Measurements from ENCODE around the gene MAST4. TPM values are rescaled to one million over a fixed set of nuclear protein-coding genes. Genes with fewer than 3 reads are reported as not detected.

The MAST4 gene
- total RNA-seq, 1 donor from 2014 or later: 20.9 TPM

GRCh38 chr5:66987949-66988838, 392.0 kb downstream of the MAST4 start:
- peak; percentile 34 for DNase-seq (ENCODE audit: low spot score)

DNA sequence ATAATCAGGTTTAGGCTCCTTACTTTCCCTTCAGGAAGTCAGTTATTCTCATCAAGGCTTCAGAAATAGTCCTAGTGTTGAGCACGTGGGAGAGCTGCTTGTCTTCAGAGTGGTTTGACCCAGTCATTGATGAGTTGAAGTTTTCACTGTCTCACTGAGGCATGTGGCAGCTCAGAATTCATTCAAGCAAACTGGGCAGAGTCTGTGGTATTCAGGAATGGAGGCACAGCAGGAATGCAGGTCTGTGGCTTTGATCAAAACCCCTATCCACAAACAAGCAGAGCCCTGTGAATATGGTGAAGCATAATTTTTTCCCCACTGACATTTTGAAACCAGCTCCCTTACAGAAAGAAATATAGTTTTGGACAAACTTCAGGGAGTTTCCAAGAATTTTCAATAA, 393.1 kb downstream of the MAST4 start:
- peak; percentile 42 for DNase-seq (ENCODE audit: low spot score)

- DNase-seq (ENCODE audit: low spot score): peak; percentile 44
These were observed 393.6 kb downstream of the MAST4 start for GRCh38 chr5:66989781-66990180.

GRCh38 chr5:66991746-66992145, 395.6 kb downstream of the MAST4 start:
- DNase-seq (ENCODE audit: low spot score): no peak

GRCh38 chr5:66992547-66992946, 396.4 kb downstream of the MAST4 start:
- DNase-seq (ENCODE audit: low spot score): no peak

- DNase-seq (ENCODE audit: low spot score): no peak
These were observed 397.3 kb downstream of the MAST4 start for GRCh38 chr5:66993448-66993847.

DNA sequence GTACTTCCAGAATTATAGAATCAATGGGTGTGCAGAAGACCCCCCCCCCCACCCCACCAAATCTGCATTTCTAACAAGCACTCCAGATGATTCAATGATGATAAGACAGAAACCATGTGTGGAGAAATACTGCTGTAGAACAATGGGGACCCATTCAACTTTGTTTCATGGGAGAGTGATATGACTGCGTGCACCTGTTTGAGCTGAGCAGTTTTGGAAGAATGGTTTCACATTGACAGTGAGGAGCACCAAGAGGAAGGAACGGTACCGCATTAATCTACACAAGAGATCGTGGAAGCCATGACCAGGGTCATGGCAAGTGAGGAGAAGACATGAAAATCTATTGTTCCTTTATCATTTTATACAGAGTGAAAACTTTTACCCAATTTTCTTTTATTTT, 397.7 kb downstream of the MAST4 start:
- DNase-seq (ENCODE audit: low spot score): no peak

- no peak for DNase-seq (ENCODE audit: low spot score)
These were observed 398.6 kb downstream of the MAST4 start for GRCh38 chr5:66994790-66995189.

- DNase-seq (ENCODE audit: low spot score): no peak
These were observed 404.7 kb downstream of the MAST4 start for GRCh38 chr5:67000794-67001475.

GRCh38 chr5:67002832-67003684, 406.9 kb downstream of the MAST4 start:
- DNase-seq (ENCODE audit: low spot score): no peak

DNA sequence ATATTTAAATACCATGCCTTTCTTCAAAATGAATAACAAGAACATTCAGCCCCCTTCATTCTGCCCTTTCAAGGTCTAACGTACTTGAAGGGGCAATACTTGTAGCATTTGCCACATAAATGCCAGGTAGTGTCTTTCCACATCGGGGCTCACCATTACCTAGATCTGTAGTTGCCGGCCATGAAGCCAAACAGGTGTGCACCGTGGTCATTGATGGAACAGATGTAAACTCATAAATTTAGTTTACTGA, 407.4 kb downstream of the MAST4 start:
- peak; percentile 25 for DNase-seq (ENCODE audit: low spot score)

DNA sequence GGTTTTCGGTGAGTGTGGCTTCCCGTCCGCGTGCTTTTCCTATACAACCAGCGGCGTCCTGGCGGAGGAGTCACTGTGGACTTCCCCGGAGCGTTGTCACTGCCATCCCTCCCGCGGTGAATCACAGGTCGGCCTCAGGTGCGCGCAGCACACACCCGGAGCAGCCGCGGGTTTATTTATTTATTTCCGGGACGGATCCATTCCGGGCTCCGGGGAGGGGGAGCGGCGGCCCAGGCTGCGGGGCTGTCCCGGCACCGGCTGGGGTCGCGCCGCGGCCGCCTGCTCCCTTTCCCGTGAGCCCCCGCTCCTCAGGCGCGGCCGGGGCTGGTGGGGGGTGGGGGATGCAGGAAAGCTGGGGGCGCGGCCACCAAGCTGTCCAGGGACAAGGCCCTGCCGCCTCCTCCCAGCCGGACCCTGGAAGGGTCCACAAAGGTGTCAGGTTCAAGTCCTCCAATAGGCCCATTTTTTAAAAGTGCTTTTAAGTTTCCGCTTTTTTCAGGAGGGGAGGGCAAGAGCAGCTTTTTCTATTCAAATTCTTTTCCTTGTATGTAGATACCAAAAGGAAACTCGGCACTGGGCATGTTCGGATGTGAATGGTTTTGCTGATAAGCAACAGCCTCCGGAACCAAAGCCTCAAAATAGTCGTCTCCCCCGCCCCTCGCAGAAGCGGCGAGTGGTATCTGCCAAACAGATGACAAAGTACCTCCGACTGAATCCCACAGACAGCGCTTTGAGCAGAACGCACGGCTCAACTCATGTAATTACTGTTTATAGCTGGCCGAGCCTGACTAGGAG, 407.9 kb downstream of the MAST4 start:
- DNase-seq (ENCODE audit: low spot score): peak; percentile 95

GRCh38 chr5:67004730-67005350, 408.6 kb downstream of the MAST4 start:
- no peak for DNase-seq (ENCODE audit: low spot score)

- no peak for DNase-seq (ENCODE audit: low spot score)
These were observed 409.7 kb downstream of the MAST4 start for GRCh38 chr5:67005737-67006499.

DNA sequence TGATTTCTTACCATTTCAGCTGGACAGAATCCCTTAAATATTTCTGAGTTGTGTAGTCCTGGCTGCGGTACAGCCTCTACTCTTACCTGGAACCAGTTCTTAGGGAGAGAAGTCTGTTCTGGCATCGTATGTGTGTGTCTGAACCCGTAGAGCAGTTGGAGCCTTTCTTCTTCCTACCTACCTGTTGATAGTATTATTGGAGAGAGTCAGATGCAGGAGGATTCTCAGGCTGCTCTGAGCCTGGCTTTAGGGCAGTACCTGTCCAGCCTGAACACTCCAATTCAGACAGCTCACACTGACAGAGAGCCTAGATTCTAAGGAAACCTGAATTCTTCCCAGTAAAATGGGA, 410.3 kb downstream of the MAST4 start:
- DNase-seq (ENCODE audit: low spot score): no peak

DNA sequence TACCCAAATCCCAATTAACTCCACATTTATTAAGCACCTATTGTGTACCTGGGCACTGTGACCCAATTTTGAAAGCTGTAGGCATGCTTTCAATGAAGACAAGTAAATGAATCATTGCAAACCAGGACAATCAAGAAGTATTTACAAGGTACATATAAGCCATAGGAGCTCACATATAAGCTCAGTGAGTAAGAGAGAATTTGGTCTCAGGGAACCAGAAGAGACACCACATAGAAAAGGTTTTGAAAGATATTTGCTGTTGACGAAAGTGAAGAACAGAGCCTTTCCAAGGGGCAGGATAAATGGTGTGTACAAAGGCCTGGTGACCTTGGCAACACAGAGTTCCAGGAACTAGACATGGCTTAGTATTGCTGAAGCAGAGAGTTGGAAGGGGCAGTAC, 412.8 kb downstream of the MAST4 start:
- DNase-seq (ENCODE audit: low spot score): no peak

DNA sequence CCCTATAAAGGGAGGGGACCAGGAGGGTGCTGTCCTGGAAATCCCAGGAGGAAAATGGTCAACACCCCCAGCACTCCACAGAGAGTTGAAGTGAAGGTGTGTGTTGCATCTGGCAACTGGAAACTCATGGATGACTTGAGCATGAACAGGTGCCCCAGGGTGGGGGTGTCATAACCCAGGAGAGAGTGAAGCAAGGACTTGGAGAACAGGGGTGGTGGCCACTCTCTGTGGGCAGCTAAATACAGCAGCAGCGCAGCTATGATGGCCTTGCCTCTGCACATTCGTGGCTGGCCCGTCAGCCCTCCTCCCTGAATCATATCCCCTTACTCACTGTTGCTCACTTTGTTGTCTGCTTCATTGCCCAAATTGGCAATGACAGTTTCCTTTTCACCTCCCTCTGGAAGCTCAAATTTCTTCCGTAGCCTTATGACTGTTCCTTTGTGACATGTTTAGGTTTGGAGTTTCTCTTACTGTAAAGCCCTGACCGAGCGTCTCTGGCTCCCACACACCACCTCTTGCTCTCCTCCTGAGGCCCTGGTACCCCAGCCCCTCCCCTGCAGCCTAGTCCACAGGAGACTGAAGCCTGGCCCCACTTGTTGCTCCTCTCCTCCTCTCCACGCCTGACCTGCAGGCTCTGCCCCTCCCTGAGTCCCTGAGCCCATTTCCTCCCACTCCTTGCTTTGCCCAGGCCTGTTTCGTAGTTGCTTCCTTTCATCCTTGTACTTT, 414.7 kb downstream of the MAST4 start:
- DNase-seq (ENCODE audit: low spot score): peak; percentile 39

DNA sequence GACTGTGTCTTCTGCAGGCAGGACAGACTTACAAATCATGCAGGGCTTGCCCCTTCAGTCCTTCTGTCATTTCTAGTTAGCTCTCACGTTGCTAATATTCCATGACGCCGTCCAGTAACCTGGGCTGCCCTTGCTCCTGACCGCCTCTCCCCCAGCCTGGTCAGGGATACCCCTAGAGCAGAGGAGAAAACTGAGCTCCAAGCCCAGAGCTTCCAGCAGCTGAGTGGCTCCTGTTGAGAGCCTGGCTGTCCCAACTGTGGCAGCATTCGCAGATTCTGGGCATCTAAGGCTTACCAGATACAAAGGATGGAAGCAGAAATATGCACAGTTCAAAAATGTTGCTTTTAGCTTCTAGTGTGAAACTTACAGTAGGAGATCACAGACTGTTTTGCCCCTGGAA, 415.2 kb downstream of the MAST4 start:
- DNase-seq (ENCODE audit: low spot score): no peak

- DNase-seq (ENCODE audit: low spot score): no peak
These were observed 416.0 kb downstream of the MAST4 start for GRCh38 chr5:67012171-67012570.

- DNase-seq (ENCODE audit: low spot score): no peak
These were observed 417.5 kb downstream of the MAST4 start for GRCh38 chr5:67013719-67014118.

All from umbilical cord (tissue), 2 donors.